ENCODE data around the gene BSG.

GRCh38 chr19:601790-602189 is 29.4 kb downstream of the BSG start:
- TF ChIP-seq CTCF (IDR thresholded peaks at IDR 0.05 in 2 of 3, conservative IDR thresholded peaks at IDR 0.05 in 1 of 3; ENCODE audit: control insufficient read depth in 2 of 3, extremely low read depth in 1 of 3, insufficient read depth in 1 of 3, low read depth in 3 of 3, low read length in 3 of 3) (no peak), REST (IDR thresholded peaks at IDR 0.05; ENCODE audit: low read depth, low read length) (no peak), USF2 (IDR thresholded peaks at IDR 0.05; ENCODE audit: borderline replicate concordance, low read depth, low read length) (no peak), CBX3 (IDR thresholded peaks at IDR 0.05; ENCODE audit: borderline replicate concordance, low read depth) (no peak), SPI1 (IDR thresholded peaks at IDR 0.05; ENCODE audit: borderline replicate concordance, insufficient read depth, low read depth, low read length) (no peak), TAF1 (IDR thresholded peaks at IDR 0.05; ENCODE audit: borderline replicate concordance, low read depth, low read length) (no peak), POLR2A (IDR thresholded peaks at IDR 0.05; ENCODE audit: low read depth, low read length) (no peak), SIN3A (IDR thresholded peaks at IDR 0.05; ENCODE audit: low read depth, low read length) (no peak), MAX (IDR thresholded peaks at IDR 0.05; ENCODE audit: low read depth, low read length) (no peak)
